NB4 (cell line): ENCODE results near the gene C1orf50.

Experiments
- CTCF ChIP-seq: IDR thresholded peaks from one replicate; pipeline ENCODE4 v1.5.1; 2012; ENCODE audit warnings: low read depth, low read length
- POLR2A ChIP-seq: IDR thresholded peaks from 2 replicates; pipeline ENCODE4 v1.6.1; 2011; ENCODE audit warnings: mild to moderate bottlenecking; ENCODE audit not compliant: insufficient read length; ENCODE audit errors: extremely low read depth

GRCh38 chr1:42765269-42765668, 1.8 kb upstream of the C1orf50 start:
- TF ChIP-seq CTCF: no peak
- TF ChIP-seq POLR2A: no peak
